HepG2 (cell line): Measurements from ENCODE around the gene AP2S1. TPM values are rescaled to one million over a fixed set of nuclear protein-coding genes. Genes with fewer than 3 reads are reported as not detected.

Source experiments
- NFAT5 ChIP-seq: sonication (generic); formaldehyde crosslinking; IDR thresholded peaks from 2 replicates; pipeline ENCODE4 v1.4.0; 2020; ENCODE audit warnings: missing genetic modification reagents
- RAD21 ChIP-seq: fragments of 450-650 bp; formaldehyde crosslinking; IDR thresholded peaks from 2 replicates; pipeline ENCODE4 v1.5.0; 2020; ENCODE audit warnings: mild to moderate bottlenecking
- SNAI1 ChIP-seq: sonication (generic); formaldehyde crosslinking; IDR thresholded peaks from 2 replicates; pipeline ENCODE4 v1.5.0; 2020; ENCODE audit warnings: mild to moderate bottlenecking, missing genetic modification reagents, borderline replicate concordance
- STAT5B ChIP-seq: sonication (generic); formaldehyde crosslinking; IDR thresholded peaks from 2 replicates; pipeline ENCODE4 v1.4.0; 2020; ENCODE audit warnings: missing genetic modification reagents
- ZNF547 ChIP-seq: sonication (generic); formaldehyde crosslinking; IDR thresholded peaks from 2 replicates; pipeline ENCODE4 v1.5.1; 2020; ENCODE audit warnings: mild to moderate bottlenecking, missing genetic modification reagents
- polyA plus RNA-seq, 8 experiments: library from polyadenylated mRNA; depleted of rRNA in 3 of 8; stranded (reverse) in 7 of 8; unstranded in 1 of 8; fragments of >200 nt; fragmentation: Illumina TruSeq in 4 of 8; extraction: Trizol in 4 of 8; gene quantifications; 2 replicates each; pipeline versions ENCODE4 v1.2.1 to v1.2.3, GENCODE V29; 2011 to 2016; ENCODE audit warnings: low read depth in 4 of 8, missing spikeins in 1 of 8, mixed read lengths in 1 of 8; ENCODE audit not compliant: insufficient read depth in 1 of 8
- total RNA-seq, 5 experiments: library from RNA; depleted of rRNA; stranded (reverse); fragments of >200 nt; fragmentation: Illumina TruSeq; extraction: Trizol; gene quantifications; 2 replicates each; pipeline ENCODE4 v1.2.3, GENCODE V29; 2016; ENCODE audit warnings: low read depth in 1 of 5
- TF ChIP-seq, protein P1 (sequence below): sonication (generic); formaldehyde crosslinking; IDR thresholded peaks from 2 replicates; pipeline ENCODE4 v1.4.0; 2020; ENCODE audit warnings: missing genetic modification reagents
- TF ChIP-seq, protein P2 (sequence below): sonication (generic); formaldehyde crosslinking; IDR thresholded peaks from 2 replicates; pipeline ENCODE4 v1.8.0; 2022; ENCODE audit warnings: low read depth, missing genetic modification reagents
- TF ChIP-seq, protein P3 (sequence below): sonication (generic); formaldehyde crosslinking; IDR thresholded peaks from 2 replicates; pipeline ENCODE4 v1.4.0; 2020; ENCODE audit warnings: low read depth, mild to moderate bottlenecking, missing genetic modification reagents
- TF ChIP-seq, protein P4 (sequence below): sonication (generic); formaldehyde crosslinking; IDR thresholded peaks from 2 replicates; pipeline ENCODE4 v1.4.0; 2020; ENCODE audit warnings: missing genetic modification reagents, borderline replicate concordance
- TF ChIP-seq, protein P5 (sequence below): sonication (generic); formaldehyde crosslinking; conservative IDR thresholded peaks from 2 replicates; pipeline ENCODE4 v1.4.0; 2020; ENCODE audit warnings: missing genetic modification reagents

Gene AP2S1
- total and polyA plus RNA-seq, 2 of the 13 experiments (the other 11 are each of a cell fraction or from before 2014, with no cell fraction given), result 45.2 to 86.1 TPM

DNA sequence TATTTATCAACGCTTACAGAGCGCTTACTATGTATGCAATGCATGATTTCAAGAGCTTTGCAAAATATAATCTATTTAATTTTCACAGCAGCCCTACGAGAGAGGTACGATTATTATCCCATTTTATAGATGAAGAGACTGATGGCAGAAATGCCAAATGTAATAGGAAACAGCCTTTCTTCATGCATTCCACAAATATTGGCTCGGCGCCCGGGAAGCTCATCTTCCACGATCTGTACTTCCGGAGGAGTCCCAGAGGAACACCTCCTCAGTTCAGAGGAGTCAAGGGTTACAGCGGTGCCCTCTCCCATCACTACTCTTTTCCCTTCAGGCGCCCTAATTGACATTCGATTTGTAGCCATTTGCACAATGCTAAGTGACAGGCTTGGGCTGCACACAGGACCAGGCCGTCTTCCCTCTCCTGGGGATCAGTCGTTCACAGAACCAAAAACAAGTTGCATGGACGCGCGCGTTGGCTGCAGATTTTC is 9.0 kb upstream of the AP2S1 start (continued):
- TF ChIP-seq, protein P1, sequence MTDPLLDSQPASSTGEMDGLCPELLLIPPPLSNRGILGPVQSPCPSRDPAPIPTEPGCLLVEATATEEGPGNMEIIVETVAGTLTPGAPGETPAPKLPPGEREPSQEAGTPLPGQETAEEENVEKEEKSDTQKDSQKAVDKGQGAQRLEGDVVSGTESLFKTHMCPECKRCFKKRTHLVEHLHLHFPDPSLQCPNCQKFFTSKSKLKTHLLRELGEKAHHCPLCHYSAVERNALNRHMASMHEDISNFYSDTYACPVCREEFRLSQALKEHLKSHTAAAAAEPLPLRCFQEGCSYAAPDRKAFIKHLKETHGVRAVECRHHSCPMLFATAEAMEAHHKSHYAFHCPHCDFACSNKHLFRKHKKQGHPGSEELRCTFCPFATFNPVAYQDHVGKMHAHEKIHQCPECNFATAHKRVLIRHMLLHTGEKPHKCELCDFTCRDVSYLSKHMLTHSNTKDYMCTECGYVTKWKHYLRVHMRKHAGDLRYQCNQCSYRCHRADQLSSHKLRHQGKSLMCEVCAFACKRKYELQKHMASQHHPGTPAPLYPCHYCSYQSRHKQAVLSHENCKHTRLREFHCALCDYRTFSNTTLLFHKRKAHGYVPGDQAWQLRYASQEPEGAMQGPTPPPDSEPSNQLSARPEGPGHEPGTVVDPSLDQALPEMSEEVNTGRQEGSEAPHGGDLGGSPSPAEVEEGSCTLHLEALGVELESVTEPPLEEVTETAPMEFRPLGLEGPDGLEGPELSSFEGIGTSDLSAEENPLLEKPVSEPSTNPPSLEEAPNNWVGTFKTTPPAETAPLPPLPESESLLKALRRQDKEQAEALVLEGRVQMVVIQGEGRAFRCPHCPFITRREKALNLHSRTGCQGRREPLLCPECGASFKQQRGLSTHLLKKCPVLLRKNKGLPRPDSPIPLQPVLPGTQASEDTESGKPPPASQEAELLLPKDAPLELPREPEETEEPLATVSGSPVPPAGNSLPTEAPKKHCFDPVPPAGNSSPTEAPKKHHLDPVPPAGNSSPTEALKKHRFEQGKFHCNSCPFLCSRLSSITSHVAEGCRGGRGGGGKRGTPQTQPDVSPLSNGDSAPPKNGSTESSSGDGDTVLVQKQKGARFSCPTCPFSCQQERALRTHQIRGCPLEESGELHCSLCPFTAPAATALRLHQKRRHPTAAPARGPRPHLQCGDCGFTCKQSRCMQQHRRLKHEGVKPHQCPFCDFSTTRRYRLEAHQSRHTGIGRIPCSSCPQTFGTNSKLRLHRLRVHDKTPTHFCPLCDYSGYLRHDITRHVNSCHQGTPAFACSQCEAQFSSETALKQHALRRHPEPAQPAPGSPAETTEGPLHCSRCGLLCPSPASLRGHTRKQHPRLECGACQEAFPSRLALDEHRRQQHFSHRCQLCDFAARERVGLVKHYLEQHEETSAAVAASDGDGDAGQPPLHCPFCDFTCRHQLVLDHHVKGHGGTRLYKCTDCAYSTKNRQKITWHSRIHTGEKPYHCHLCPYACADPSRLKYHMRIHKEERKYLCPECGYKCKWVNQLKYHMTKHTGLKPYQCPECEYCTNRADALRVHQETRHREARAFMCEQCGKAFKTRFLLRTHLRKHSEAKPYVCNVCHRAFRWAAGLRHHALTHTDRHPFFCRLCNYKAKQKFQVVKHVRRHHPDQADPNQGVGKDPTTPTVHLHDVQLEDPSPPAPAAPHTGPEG, result no peak
- TF ChIP-seq, protein P2, sequence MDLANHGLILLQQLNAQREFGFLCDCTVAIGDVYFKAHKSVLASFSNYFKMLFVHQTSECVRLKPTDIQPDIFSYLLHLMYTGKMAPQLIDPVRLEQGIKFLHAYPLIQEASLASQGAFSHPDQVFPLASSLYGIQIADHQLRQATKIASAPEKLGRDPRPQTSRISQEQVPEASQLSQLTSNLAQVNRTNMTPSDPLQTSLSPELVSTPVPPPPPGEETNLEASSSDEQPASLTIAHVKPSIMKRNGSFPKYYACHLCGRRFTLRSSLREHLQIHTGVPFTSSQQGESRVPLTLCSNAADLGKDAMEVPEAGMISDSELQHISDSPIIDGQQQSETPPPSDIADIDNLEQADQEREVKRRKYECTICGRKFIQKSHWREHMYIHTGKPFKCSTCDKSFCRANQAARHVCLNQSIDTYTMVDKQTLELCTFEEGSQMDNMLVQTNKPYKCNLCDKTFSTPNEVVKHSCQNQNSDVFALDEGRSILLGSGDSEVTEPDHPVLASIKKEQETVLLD (CRISPR knock-in tag), result no peak
- TF ChIP-seq NFAT5 (CRISPR knock-in tag), result no peak
- TF ChIP-seq, protein P3, sequence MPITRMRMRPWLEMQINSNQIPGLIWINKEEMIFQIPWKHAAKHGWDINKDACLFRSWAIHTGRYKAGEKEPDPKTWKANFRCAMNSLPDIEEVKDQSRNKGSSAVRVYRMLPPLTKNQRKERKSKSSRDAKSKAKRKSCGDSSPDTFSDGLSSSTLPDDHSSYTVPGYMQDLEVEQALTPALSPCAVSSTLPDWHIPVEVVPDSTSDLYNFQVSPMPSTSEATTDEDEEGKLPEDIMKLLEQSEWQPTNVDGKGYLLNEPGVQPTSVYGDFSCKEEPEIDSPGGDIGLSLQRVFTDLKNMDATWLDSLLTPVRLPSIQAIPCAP (CRISPR knock-in tag), result no peak
- TF ChIP-seq, protein P4, sequence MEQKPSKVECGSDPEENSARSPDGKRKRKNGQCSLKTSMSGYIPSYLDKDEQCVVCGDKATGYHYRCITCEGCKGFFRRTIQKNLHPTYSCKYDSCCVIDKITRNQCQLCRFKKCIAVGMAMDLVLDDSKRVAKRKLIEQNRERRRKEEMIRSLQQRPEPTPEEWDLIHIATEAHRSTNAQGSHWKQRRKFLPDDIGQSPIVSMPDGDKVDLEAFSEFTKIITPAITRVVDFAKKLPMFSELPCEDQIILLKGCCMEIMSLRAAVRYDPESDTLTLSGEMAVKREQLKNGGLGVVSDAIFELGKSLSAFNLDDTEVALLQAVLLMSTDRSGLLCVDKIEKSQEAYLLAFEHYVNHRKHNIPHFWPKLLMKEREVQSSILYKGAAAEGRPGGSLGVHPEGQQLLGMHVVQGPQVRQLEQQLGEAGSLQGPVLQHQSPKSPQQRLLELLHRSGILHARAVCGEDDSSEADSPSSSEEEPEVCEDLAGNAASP, result peak; percentile 13; the same call in 1 of the 2 replicates
- no peak for TF ChIP-seq RAD21 (CRISPR knock-in tag)
- TF ChIP-seq SNAI1 (CRISPR knock-in tag), result no peak
- TF ChIP-seq, protein P5, sequence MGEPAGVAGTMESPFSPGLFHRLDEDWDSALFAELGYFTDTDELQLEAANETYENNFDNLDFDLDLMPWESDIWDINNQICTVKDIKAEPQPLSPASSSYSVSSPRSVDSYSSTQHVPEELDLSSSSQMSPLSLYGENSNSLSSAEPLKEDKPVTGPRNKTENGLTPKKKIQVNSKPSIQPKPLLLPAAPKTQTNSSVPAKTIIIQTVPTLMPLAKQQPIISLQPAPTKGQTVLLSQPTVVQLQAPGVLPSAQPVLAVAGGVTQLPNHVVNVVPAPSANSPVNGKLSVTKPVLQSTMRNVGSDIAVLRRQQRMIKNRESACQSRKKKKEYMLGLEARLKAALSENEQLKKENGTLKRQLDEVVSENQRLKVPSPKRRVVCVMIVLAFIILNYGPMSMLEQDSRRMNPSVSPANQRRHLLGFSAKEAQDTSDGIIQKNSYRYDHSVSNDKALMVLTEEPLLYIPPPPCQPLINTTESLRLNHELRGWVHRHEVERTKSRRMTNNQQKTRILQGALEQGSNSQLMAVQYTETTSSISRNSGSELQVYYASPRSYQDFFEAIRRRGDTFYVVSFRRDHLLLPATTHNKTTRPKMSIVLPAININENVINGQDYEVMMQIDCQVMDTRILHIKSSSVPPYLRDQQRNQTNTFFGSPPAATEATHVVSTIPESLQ (CRISPR knock-in tag), result no peak
- no peak; the same call in 1 of the 2 replicates for TF ChIP-seq ZNF547
- TF ChIP-seq STAT5B (CRISPR knock-in tag), result no peak
